ENCODE data around the gene ZC3H7A.

The ZC3H7A gene, protein sequence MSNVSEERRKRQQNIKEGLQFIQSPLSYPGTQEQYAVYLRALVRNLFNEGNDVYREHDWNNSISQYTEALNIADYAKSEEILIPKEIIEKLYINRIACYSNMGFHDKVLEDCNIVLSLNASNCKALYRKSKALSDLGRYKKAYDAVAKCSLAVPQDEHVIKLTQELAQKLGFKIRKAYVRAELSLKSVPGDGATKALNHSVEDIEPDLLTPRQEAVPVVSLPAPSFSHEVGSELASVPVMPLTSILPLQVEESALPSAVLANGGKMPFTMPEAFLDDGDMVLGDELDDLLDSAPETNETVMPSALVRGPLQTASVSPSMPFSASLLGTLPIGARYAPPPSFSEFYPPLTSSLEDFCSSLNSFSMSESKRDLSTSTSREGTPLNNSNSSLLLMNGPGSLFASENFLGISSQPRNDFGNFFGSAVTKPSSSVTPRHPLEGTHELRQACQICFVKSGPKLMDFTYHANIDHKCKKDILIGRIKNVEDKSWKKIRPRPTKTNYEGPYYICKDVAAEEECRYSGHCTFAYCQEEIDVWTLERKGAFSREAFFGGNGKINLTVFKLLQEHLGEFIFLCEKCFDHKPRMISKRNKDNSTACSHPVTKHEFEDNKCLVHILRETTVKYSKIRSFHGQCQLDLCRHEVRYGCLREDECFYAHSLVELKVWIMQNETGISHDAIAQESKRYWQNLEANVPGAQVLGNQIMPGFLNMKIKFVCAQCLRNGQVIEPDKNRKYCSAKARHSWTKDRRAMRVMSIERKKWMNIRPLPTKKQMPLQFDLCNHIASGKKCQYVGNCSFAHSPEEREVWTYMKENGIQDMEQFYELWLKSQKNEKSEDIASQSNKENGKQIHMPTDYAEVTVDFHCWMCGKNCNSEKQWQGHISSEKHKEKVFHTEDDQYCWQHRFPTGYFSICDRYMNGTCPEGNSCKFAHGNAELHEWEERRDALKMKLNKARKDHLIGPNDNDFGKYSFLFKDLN

GRCh38 chr16:11797166-11797956, at the start of gene ZC3H7A:
ZC3H7A (minus strand) TSS chr16:11797258; CDS start chr16:11782354, 14,904 bp downstream.
- TF ChIP-seq, protein P1, sequence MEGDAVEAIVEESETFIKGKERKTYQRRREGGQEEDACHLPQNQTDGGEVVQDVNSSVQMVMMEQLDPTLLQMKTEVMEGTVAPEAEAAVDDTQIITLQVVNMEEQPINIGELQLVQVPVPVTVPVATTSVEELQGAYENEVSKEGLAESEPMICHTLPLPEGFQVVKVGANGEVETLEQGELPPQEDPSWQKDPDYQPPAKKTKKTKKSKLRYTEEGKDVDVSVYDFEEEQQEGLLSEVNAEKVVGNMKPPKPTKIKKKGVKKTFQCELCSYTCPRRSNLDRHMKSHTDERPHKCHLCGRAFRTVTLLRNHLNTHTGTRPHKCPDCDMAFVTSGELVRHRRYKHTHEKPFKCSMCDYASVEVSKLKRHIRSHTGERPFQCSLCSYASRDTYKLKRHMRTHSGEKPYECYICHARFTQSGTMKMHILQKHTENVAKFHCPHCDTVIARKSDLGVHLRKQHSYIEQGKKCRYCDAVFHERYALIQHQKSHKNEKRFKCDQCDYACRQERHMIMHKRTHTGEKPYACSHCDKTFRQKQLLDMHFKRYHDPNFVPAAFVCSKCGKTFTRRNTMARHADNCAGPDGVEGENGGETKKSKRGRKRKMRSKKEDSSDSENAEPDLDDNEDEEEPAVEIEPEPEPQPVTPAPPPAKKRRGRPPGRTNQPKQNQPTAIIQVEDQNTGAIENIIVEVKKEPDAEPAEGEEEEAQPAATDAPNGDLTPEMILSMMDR (IDR thresholded peaks at IDR 0.05; ENCODE audit: insufficient read depth, low read depth, low read length, missing control alignments), result peak; percentile 19
- peak; percentile 99 for DNase-seq (ENCODE audit: low read depth)
- H3K4me3 ChIP-seq (ENCODE audit: low read length), result peak within 1 kb of the TSS; percentile 94

GRCh38 chr16:11844499-11844898, 47.4 kb upstream of the ZC3H7A start:
- H3K4me3 ChIP-seq (ENCODE audit: low read length), result no peak overlapping the region
- DNase-seq (ENCODE audit: low read depth), result no peak
- TF ChIP-seq, protein P1 (IDR thresholded peaks at IDR 0.05; ENCODE audit: insufficient read depth, low read depth, low read length, missing control alignments), result no peak

GRCh38 chr16:11843861-11844260, 46.8 kb upstream of the ZC3H7A start:
- H3K4me3 ChIP-seq (ENCODE audit: low read length), result no peak overlapping the region
- DNase-seq (ENCODE audit: low read depth), result no peak
- TF ChIP-seq, protein P1 (IDR thresholded peaks at IDR 0.05; ENCODE audit: insufficient read depth, low read depth, low read length, missing control alignments), result no peak

DNA sequence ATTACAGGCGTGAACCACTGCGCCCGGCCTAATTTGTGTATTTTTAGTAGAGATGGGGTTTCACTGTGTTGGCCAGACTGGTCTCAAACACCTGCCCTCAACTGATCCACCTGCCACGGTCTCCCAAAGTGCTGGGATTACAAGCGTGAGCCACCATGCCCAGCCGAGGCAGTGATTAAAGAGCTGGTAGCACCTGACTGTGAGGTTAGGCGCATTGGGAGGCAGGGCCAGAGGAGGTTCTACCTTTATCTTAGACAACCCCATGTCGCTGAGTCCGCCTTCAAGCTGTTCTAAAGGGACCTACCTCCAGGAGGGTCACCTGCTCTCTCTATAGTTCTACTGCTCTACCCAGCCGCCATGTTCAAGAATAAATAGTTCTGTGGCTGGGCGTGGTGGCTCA, 46.1 kb upstream of the ZC3H7A start:
- TF ChIP-seq, protein P1 (IDR thresholded peaks at IDR 0.05; ENCODE audit: insufficient read depth, low read depth, low read length, missing control alignments), result no peak
- no peak for DNase-seq (ENCODE audit: low read depth)

GRCh38 chr16:11841026-11841425, 44.0 kb upstream of the ZC3H7A start:
- H3K4me3 ChIP-seq (ENCODE audit: low read length), result no peak overlapping the region
- DNase-seq (ENCODE audit: low read depth), result no peak
- TF ChIP-seq, protein P1 (IDR thresholded peaks at IDR 0.05; ENCODE audit: insufficient read depth, low read depth, low read length, missing control alignments), result no peak

More for the DNA sequence above, 46.1 kb upstream of the ZC3H7A start:
- no peak overlapping the region for H3K4me3 ChIP-seq (ENCODE audit: low read length)

DNA sequence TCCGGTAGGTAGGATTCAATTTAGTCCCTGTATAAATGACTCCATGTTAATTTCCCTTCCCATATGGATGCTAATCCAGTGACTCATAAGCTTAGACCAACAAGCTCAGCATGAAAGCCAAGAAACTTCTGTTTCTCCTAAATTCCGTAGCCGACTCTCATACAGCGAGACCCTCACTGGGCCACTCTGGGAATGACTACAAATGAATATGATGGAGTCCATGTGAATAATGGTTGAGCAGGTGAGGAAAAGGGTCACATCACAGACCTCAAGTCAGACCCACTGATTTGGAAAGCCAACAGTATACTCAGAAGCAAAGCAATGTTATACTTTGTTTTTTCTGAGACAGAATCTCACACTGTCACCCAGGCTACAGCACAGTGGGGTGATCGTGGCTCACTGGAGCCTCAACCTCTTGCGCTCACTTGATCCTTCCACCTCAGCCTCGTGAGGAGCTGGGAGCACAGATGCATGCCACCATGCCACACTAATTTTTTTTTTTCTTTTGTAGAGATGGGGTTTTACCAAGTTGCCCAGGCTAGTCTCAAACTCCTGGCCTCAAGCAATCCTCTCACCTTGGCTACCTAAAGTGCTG, 39.7 kb upstream of the ZC3H7A start:
- DNase-seq (ENCODE audit: low read depth), result peak; percentile 57
- TF ChIP-seq, protein P1 (IDR thresholded peaks at IDR 0.05; ENCODE audit: insufficient read depth, low read depth, low read length, missing control alignments), result no peak
- H3K4me3 ChIP-seq (ENCODE audit: low read length), result no peak overlapping the region
